CD4-positive, alpha-beta T cell treated with Interleukin-17A for 4 hours (primary cell): ENCODE data around the gene ZKSCAN8.
A peak's percentile ranks its signal among the peaks of the same experiment; 100 is the strongest.

Experiments used
- DNase-seq: peaks from one replicate; pipeline ENCODE4 v3.0.0-alpha.2; 2020; ENCODE audit warnings: mixed read lengths

Gene ZKSCAN8

DNA sequence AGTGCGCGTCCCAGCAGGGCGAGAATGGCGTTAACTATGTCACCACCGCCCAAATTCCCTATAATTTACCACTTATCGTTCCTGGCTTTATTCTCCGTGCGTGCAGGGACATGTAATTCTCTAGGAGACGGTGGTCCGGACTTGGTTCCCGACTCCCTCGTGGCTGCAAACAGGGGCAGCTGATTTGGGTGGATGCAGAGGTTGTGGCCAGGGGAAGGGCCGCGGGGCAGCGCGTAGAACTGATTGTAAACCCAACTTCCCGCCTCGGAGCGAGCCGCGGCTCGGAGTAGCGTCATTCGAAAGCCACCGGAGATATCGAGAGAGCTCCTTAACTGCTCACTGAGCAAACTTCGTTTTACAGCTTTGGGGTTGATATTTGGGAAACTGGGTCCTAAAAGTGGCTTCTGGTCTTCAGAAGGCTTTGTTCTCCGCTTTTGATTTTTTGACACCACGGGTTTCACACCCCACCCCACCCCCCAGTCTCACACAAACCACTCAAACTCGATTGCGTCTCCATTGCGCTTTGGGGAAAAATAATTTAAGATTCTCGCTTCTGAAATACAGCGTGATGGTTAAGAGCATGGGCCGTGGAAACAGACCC lies 65.9 kb downstream of the ZKSCAN8 start:
- DNase-seq, result peak; percentile 13

DNA sequence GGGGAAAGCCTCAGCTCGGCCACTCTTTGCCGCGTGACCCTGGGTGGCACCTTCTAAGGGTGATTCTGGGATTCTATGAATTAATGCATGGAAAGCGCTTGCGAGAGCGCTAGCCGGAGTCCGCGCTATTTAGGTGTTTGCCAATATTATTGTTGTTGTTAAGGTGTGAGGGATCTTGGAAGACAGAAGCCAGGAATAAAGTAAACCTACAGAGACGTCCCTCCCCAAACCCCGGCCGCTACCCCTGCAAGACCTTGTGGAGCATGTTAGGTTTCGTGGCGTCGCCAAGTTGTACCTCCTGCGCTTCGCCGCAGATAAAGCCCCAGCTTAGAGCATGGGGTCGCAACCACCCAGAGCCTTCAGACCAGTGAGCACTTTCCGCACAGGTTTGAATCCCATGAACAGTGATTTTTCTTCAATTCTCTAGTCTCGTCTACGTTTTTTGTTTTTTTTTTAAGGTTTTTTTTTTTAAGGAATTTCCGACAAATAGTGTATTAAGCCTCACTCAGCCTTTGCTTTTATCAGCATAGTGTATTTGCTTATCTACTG lies 66.5 kb downstream of the ZKSCAN8 start:
- DNase-seq, result peak; percentile 2
